Right lobe of liver (tissue), 6 donors: ENCODE measurements around the gene CAVIN3. TPM values are rescaled to one million over a fixed set of nuclear protein-coding genes. Genes with fewer than 3 reads are reported as not detected.
"Not testable (repeated sequence)": the region's sequence is repeated elsewhere in the genome, so short reads cannot be mapped to it uniquely, and the experiment has no call there.

ENCODE experiments used
- ATAC-seq, 4 donors: fragments of 200-7000 bp; cut with Tn5 transposase; one replicate each; pipeline ENCODE4 v1.9.1; 2020; ENCODE audit warnings: mild to moderate bottlenecking in 4 of 4, moderate library complexity in 4 of 4
- DNase-seq, 3 donors: peaks; one replicate each; pipeline ENCODE4 v3.0.0-alpha.2; 2020
- H3K27ac ChIP-seq, 3 donors: fragments of 200-600 bp; one replicate each; pipeline ENCODE4 v1.8.0; 2022
- H3K27me3 ChIP-seq, 2 donors: fragments of 200-600 bp; one replicate each; pipeline ENCODE4 v1.8.0; 2022
- H3K36me3 ChIP-seq, 4 donors: fragments of 200-600 bp; sonication (generic) in 1 of 4; one replicate each; pipeline versions ENCODE4 v1.5.1 to v1.8.0; 2017 to 2022; ENCODE audit warnings: control low read depth in 1 of 4
- H3K4me1 ChIP-seq, 4 donors: fragments of 200-600 bp; sonication (generic) in 1 of 4; one replicate each; pipeline versions ENCODE4 v1.5.1 to v1.8.0; 2017 to 2022; ENCODE audit warnings: control low read depth in 1 of 4
- H3K4me3 ChIP-seq, 3 donors: fragments of 200-600 bp; one replicate each; pipeline ENCODE4 v1.8.0; 2022
- H3K9me3 ChIP-seq, 4 donors: fragments of 200-600 bp; sonication (generic) in 1 of 4; one replicate each; pipeline versions ENCODE4 v1.5.1 to v1.8.0; 2017 to 2022; ENCODE audit warnings: control low read depth in 1 of 4
- POLR2A ChIP-seq: fragments of 450-650 bp; IDR thresholded peaks from one replicate; pipeline ENCODE4 v1.6.1; 2017; ENCODE audit warnings: antibody characterized with exemption, mild to moderate bottlenecking
- WGBS: methylation state at CpG from one replicate; pipeline ENCODE4 v1.1.6; 2018; ENCODE audit warnings: low coverage, low lambda C conversion rate; ENCODE audit not compliant: insufficient coverage; ENCODE audit errors: missing lambda C conversion rate; 5-methylcytosine and 5-hydroxymethylcytosine counted together
- intact Hi-C, 2 donors: fragments of 100-400 bp; cut with DNase I; formaldehyde crosslinking; loops; one replicate each; pipeline versions ENCODE4 v1.11.2 to v1.14.1; 2022
- total RNA-seq, 6 experiments: library from RNA; depleted of rRNA in 2 of 6; stranded (reverse); fragments of >200 nt in 2 of 6; fragmentation: NEBNext Ultra II Directional in 3 of 6; extraction: Animal tissue kit (Norgen Biotek cat#: 25700) in 3 of 6; gene quantifications; one replicate each; pipeline versions ENCODE4 v1.1.0 to v1.2.4, GENCODE V29; 2016 to 2023
- TF ChIP-seq, protein P1 (sequence below), 4 donors: fragments of 200-600 bp in 3 of 4; fragments of 450-650 bp in 1 of 4; IDR thresholded peaks; one replicate each; pipeline versions ENCODE4 v1.5.1 to v1.8.0; 2016 to 2022; ENCODE audit warnings: antibody characterized with exemption in 4 of 4, mild to moderate bottlenecking in 2 of 4
- donor health status: DM: no; HTN: yes; CAD: no.
- donor health status: DM: no; HTN: no; CAD: no.
- donor health status: DM: no; HTN: no; CAD: no.
- donor health status: DM: no; HTN: yes; CAD: no.
- donor health status: DM: no; HTN: yes; CAD: no.

CAVIN3 gene
- total RNA-seq, 6 experiments from 2014 or later, result 2.6 to 11.2 (median 4.1) TPM

DNA sequence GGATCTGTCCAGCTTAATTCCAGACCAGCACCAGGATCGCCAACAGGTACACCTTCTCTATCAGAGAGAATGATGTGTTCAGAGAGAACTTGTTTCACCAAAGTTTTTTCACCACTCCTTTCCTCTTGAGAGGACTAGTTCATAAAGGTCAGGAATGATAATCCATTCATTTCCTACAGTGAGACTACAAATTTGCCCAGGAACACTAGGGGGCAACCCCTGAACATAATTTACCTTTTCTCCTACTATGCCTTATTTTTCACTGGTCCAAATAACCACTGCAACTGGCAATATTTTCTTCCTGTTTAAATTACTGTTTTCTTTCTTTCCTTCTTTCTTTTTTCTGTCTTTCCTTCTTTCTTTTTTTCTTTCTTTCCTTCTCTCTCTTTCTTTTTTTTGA lies 22.5 kb downstream of the CAVIN3 start:
- H3K27ac ChIP-seq, result no peak overlapping the region
- DNase-seq (no peak), ATAC-seq (peak; percentile 46 to 84 (median 49))
- H3K9me3 ChIP-seq, result no peaks in the 10 kb centered on the region
- H3K4me1 ChIP-seq, result no peaks in the 10 kb centered on the region
- no peak overlapping the region for H3K4me3 ChIP-seq
- H3K36me3 ChIP-seq, result no peaks in the 10 kb centered on the region
- 100% methylated on average over 1 of the region's 1 CpG for WGBS
- intact Hi-C loops, result no loop called here
- TF ChIP-seq, protein P1, sequence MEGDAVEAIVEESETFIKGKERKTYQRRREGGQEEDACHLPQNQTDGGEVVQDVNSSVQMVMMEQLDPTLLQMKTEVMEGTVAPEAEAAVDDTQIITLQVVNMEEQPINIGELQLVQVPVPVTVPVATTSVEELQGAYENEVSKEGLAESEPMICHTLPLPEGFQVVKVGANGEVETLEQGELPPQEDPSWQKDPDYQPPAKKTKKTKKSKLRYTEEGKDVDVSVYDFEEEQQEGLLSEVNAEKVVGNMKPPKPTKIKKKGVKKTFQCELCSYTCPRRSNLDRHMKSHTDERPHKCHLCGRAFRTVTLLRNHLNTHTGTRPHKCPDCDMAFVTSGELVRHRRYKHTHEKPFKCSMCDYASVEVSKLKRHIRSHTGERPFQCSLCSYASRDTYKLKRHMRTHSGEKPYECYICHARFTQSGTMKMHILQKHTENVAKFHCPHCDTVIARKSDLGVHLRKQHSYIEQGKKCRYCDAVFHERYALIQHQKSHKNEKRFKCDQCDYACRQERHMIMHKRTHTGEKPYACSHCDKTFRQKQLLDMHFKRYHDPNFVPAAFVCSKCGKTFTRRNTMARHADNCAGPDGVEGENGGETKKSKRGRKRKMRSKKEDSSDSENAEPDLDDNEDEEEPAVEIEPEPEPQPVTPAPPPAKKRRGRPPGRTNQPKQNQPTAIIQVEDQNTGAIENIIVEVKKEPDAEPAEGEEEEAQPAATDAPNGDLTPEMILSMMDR (IDR thresholded peaks at IDR 0.05), result peak; percentile 17 to 40 (median 36)
- TF ChIP-seq POLR2A, result no peak
- no peaks in the 10 kb centered on the region for H3K27me3 ChIP-seq

DNA sequence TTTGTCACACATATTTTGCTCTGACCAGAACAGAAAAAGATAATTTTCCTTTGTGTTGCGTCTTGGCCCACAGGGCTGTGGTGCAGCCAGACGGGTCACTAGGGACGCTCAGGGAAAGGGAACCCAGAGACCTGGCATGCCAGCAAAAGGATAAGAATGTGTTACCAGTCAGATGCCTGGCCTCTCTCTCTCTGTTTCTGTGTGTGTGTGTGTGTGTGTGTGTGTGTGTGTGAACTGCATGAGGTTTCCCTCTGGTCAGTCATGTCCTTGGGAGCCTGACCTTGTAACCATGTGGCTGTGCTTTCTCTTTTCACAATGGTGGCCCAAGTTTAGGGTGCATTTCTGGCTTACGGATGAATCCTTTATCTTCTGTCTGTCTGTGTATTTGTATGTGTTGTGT lies 35.3 kb downstream of the CAVIN3 start:
- no peak overlapping the region for H3K4me3 ChIP-seq
- DNase-seq, result no peak
- WGBS, result 89% methylated on average over 4 of the region's 4 CpGs
- H3K36me3 ChIP-seq, result no peaks in the 10 kb centered on the region
- intact Hi-C loops, result no loop called here
- H3K9me3 ChIP-seq, result no peaks in the 10 kb centered on the region
- no peak for ATAC-seq
- no peak overlapping the region for H3K27ac ChIP-seq
- H3K4me1 ChIP-seq, result no peaks in the 10 kb centered on the region
- TF ChIP-seq POLR2A, result no peak
- TF ChIP-seq, protein P1 (IDR thresholded peaks at IDR 0.05), result no peak
- no peaks in the 10 kb centered on the region for H3K27me3 ChIP-seq

DNA sequence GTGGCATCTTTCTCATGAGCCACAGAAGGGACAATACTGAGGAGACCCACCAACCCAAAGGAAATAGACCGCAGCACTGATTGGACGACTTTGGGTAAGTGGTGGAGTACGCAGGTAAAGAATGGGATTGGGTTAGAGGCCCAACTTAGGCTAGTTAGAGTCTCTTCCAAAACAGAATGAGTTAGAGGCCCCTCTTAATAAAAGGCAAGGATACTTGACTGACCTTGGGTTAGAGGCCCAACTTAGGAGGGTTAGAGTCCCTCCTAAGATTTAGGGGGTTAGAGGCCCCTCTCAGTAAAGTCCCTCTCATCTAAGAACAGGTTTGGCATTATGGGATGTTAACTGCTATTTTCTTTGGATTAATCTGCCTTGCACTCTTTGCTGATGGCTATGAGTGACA lies 36.1 kb downstream of the CAVIN3 start:
- DNase-seq, result no peak
- no peaks in the 10 kb centered on the region for H3K36me3 ChIP-seq
- WGBS, result 90% methylated on average over 3 of the region's 3 CpGs
- ATAC-seq, result no peak
- intact Hi-C loops, result no loop called here
- no peaks in the 10 kb centered on the region for H3K9me3 ChIP-seq
- no peak overlapping the region for H3K4me3 ChIP-seq
- TF ChIP-seq POLR2A, result no peak
- TF ChIP-seq, protein P1 (IDR thresholded peaks at IDR 0.05), result no peak
- H3K4me1 ChIP-seq, result no peaks in the 10 kb centered on the region
- no peak overlapping the region for H3K27ac ChIP-seq
- H3K27me3 ChIP-seq, result no peaks in the 10 kb centered on the region

DNA sequence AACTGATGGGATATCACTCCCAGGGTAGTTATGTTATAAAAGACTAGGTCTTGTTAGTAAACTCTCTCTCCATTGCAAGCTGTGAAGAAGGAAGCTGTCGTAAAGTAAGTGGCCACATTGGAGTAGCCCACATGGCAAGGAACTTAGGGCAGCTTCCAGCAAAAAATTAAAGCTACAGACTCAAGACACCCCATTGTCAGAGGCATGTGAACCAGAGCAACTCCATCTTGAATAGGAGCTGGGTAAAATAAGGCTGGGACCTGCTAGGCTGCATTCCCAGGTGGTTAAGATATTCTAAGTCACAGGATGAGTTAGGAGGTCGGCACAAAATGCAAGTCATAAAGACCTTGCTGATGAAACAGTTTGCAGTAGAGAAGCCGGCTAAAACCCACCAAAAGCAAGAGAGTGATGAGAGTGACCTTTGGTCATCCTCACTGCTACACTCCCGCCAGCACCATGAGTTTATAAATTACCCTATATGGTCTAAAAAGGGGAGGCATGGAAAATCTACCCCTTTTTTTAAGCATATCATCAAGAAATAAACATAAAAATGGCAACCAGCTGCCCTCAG lies 36.8 kb downstream of the CAVIN3 start:
- no peak overlapping the region for H3K27ac ChIP-seq
- H3K4me1 ChIP-seq, result no peaks in the 10 kb centered on the region
- no peaks in the 10 kb centered on the region for H3K9me3 ChIP-seq
- intact Hi-C loops, result no loop called here
- H3K27me3 ChIP-seq, result no peaks in the 10 kb centered on the region
- H3K4me3 ChIP-seq, result no peak overlapping the region
- H3K36me3 ChIP-seq, result no peaks in the 10 kb centered on the region
- TF ChIP-seq, protein P1 (IDR thresholded peaks at IDR 0.05), result no peak
- TF ChIP-seq POLR2A, result no peak
- DNase-seq (no peak), ATAC-seq (no peak)
- 35% methylated on average over 4 of the region's 4 CpGs for WGBS

DNA sequence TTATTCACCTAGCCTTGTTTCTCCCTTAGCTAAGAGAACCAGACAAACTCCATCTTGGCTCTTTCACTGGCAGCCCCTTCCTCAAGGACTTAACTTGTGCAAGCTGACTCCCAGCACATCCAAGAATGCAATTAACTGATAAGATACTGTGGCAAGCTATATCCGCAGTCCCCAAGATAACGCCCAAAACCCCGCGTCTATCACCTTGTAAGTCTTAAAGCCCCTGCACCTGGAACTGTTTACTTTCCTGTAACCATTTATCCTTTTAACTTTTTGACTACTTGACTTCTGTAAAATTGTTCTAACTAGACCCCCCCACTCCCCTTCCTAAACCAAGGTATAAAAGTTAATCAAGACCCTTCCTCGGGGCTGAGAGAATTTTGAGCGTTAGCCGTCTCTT lies 39.5 kb downstream of the CAVIN3 start:
- H3K9me3 ChIP-seq, ATAC-seq, intact Hi-C loops, H3K27me3 ChIP-seq, H3K27ac ChIP-seq, H3K4me3 ChIP-seq, H3K4me1 ChIP-seq, H3K36me3 ChIP-seq, DNase-seq: not testable (repeated sequence)
- WGBS, result 33% methylated on average over 7 of the region's 7 CpGs
